HG02884 (cell line): ENCODE data around the gene GIMAP2.
A peak's percentile ranks its signal among the peaks of the same experiment; 100 is the strongest.
"Not testable (repeated sequence)": the region's sequence is repeated elsewhere in the genome, so short reads cannot be mapped to it uniquely, and the experiment has no call there.

Experiments
- ATAC-seq: cut with Tn5 transposase; IDR thresholded peaks from one replicate; pipeline ENCODE4 v1.9.1; 2021; ENCODE audit warnings: mild to moderate bottlenecking, moderate library complexity; ENCODE audit not compliant: unreplicated experiment

The GIMAP2 gene

GRCh38 chr7:150676276-150676675 lies 9.2 kb upstream of the GIMAP2 start:
- ATAC-seq: not testable (repeated sequence)

- not testable (repeated sequence) for ATAC-seq
Observed at GRCh38 chr7:150676854-150677253, 8.7 kb upstream of the GIMAP2 start.

DNA sequence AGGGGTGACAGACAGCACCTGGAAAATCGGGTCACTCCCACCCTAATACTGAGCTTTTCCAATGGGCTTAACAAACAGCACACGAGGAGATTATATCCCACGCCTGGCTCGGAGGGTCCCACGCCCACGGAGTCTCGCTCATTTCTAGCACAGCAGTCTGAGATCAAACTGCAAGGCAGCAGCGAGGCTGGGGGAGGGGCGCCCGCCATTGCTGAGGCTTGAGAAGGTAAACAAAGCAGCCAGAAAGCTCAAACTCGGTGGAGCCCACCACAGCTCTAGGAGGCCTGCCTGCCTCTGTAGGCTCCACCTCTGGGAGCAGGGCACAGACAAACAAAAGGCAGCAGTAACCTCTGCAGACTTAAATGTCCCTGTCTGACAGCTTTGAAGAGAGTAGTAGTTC lies 6.9 kb upstream of the GIMAP2 start:
- ATAC-seq: not testable (repeated sequence)

- ATAC-seq: not testable (repeated sequence)
Observed at GRCh38 chr7:150680364-150680763, 5.1 kb upstream of the GIMAP2 start.

GRCh38 chr7:150686030-150686631 lies 625 bp downstream of the GIMAP2 start:
- ATAC-seq: peak; percentile 26

DNA sequence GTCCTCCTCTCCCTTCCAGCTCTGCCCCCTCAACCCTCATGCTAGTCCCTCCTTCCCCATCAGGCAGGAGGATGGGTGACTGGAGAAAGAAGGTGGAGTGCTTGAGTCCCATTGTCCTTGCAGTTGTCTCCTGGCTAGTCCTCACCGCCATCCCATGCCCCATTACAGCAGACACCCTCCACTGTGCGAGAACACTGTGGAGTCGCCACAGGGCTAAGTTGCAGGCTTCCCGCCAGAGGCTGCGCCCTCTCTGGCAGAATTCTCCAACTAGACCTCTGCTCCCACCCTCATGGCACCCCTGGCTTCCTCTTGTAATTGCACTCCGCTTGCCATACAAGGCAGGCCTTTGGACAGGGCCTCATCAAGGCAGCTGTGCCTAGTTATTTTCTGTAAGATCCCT lies 3.1 kb downstream of the GIMAP2 start:
- no peak for ATAC-seq

- ATAC-seq: no peak
Observed at GRCh38 chr7:150695654-150696053, 10.1 kb downstream of the GIMAP2 start.

GRCh38 chr7:150703209-150703608 lies 17.7 kb downstream of the GIMAP2 start:
- no peak for ATAC-seq

DNA sequence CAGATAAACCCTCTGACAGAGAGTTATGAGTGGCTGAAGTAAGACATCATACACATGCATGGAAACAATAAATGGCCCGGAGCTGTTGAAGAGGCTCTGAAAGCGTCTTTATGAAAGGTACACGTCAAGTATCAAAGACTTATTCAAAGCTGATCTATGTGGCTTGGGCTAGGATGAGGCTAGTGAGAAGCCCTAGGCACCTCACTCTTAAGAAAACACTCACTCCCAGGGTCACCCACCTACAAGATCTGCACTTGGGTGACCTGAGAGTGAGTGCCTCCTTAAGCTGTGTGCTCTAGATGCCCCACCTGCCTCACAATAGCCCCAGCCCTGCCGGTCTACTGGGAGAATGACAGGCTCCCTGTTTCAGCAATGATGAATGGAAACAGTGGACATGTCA lies 29.8 kb downstream of the GIMAP2 start:
- no peak for ATAC-seq

GRCh38 chr7:150715738-150716137 lies 30.2 kb downstream of the GIMAP2 start:
- no peak for ATAC-seq

DNA sequence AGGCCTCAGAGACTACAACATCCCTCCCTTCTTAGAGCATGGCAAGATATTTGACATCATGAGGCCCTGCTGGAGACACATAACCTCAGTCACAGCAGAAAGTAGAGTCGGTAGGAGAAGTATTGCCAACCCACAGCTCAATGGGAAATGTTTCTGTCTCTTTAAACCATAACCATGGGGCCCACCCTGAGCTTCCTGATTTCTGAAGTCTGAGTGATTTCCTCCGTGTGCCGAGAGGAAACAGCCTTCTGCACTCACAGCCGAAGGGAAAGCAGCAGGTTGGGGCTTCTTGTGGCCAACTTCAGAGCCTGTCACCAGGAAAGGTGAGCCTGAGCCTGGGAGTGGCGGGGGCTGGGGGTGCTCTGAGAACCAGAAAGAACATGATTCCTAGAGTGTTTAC lies 30.9 kb downstream of the GIMAP2 start, which contains the start of gene GIMAP1:
Gene GIMAP1, plus strand, starts transcription at position 246 of the 400 bp plus-strand sequence. CDS start 2,435 bp downstream, outside the sequence.
- peak; percentile 43 for ATAC-seq

DNA sequence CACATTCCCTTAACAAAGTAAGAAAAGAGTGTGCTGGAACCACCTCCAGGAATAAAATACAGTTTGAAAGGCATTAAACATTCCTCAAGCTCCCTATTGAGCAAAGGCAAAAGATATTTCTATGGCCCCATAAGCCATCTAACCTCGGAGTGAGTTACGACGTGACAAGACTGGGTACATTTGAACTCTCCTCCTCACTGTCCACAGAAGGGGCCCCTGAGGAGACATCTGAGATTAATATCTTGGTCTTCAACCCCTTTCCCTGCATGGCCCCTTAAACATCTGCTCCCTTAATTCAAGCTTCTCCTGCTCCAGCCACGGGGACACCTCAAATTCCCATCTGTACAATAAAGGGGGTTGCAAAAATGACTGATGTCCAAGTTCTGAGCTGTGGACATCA lies 31.4 kb downstream of the GIMAP2 start:
- ATAC-seq: no peak

DNA sequence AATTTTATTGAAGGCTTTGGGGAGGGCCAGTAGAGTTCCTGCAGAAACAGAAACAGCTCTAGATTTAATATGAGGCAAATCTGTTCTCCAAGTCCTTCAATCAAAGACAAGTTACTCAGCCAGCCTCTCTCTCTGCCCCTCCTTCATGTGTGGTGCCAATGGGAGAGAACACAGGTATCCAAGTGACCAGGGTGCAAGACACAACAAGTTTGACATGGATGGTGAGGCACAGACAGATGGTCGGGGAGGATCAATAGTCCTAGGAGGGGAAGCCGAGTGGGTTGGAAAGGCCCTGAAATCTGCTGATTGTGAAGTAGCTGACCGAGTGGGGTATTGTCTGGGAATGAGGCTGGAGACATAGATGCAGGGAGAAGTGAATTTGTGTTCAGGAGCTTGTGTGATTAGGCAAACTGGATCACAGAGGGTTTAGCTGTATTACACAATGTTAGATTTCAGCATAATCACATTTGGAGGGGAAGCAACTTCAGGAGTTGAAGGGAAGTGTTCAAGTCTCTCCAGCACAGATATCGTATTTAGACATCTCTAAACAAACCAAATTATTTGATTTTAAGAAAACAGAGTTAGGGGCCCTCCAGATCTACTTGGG lies 32.4 kb downstream of the GIMAP2 start:
- ATAC-seq: no peak

GRCh38 chr7:150719436-150719835 lies 33.9 kb downstream of the GIMAP2 start:
- no peak for ATAC-seq

DNA sequence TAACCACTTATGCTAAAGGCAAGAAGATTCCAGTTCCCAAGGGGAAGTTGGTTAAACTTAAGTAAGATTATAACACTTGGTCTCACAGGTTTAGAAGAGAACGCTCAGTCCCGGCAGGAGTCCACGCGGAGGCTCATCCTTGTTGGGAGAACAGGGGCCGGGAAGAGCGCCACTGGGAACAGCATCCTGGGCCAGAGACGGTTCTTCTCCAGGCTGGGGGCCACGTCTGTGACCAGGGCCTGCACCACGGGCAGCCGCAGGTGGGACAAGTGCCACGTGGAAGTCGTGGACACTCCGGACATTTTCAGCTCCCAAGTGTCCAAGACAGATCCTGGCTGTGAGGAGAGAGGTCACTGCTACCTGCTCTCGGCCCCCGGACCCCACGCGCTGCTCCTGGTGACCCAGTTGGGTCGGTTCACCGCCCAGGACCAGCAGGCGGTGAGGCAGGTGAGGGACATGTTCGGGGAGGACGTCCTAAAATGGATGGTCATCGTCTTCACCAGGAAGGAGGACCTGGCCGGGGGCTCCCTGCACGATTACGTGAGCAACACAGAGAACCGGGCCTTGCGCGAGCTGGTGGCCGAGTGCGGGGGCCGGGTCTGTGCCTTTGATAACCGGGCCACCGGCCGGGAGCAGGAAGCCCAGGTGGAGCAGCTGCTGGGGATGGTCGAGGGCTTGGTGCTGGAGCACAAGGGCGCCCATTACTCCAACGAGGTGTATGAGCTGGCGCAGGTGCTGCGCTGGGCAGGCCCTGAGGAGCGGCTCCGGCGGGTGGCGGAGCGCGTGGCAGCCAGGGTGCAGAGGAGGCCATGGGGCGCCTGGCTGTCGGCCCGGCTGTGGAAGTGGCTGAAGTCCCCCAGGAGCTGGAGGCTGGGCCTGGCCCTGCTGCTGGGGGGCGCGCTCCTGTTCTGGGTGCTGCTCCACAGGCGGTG lies 34.7 kb downstream of the GIMAP2 start:
- no peak for ATAC-seq

- no peak for ATAC-seq
Observed at GRCh38 chr7:150721970-150722373, 36.5 kb downstream of the GIMAP2 start.

DNA sequence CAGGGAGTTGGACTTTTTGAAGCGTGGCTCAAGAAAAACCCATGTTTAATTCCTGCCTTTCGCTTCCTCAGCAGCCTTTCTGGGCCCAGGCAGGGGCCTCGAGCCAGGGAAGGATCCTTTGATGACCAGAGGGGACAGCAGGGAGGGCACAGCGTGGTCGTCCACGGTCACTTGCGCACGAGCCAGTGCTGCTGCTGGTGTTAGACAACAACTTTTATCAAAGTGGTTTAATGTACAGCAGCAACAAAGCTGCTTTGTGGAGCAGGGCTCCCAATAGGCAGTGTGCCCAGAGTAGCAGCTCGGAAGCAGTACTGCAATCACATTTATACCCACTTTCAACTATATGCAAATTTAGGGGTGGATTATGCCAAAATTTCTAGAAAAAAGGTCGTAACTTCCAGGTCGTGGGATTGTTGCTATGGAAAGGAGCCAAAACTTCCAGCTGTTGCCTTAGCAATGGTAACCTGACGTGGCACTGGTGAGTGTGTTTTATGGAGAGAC lies 37.0 kb downstream of the GIMAP2 start:
- ATAC-seq: no peak

DNA sequence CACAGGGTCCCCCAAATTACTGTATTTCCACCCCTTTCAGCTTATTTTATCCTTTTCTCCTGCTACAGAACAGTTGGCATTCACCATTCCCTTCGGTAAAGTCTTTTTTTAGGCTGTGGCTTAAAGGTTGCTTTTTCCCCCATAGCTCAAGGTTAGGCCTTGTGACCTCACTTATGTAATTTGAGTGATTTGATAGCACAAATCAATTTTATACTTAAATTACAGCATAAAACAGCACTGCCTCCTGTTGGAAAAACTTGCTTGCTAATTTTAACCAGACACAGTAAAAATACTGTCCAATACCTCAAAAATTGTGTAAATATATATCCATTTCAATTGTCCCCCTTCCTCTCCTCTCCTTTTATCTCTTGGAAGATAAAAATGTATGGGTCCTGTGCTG lies 38.0 kb downstream of the GIMAP2 start:
- ATAC-seq: no peak

- ATAC-seq: no peak
Observed at GRCh38 chr7:150727381-150727780, 41.9 kb downstream of the GIMAP2 start.

DNA sequence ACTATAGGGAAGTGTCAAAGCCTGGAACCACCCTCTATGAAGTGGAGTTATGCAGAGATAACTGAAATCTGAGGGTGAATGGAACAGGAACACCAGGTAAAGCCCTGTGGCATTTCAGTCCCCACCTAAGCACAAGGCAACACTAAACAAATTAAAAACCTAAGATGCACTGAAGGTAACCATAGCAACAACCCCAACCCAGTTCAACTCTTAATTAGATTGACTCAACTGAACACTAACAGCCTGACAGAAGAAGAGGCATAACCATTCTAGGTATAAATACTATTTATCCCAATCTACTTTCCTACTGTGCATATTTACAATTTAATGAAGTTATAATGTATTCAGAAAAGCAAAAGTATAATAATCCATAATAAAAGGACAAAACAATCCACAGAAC lies 42.5 kb downstream of the GIMAP2 start:
- no peak for ATAC-seq

DNA sequence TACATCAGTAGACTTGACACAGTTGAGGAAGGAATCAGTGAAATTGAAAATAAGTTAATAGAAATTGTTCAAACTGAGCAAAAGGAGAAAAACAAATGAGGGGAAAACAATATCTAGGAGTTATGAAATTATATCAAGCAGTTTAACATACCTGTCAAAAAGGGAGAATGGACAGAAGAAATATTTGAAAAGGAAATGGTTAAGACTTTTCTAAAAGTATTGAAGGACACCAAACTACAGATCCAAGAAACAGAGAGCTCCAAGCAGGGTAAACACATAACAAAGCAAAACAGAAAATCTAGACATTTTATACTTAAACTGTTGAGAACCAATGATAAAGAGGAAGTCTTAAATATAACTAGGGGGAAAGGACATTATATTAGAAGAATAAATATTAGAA lies 43.1 kb downstream of the GIMAP2 start:
- no peak for ATAC-seq

DNA sequence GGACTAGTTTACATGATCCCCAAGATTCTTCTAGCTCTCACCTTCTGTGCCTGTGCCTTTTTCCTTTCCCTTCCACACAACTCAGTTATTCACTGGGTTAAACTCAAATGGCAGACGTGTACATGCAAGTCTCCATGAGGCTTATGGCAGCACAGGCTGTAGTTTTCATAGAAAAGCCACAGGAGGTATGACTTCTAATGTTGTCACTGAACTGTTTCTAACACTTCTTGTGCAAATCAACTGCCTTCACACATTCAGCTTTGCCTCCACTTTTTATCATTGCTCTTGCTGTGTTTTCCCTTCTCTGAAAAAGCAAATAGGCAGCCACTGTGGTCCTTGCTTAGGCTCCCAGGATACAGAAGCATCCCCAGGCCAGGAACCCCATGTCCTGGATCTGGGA lies 46.4 kb downstream of the GIMAP2 start:
- no peak for ATAC-seq
